Loucy (cell line): ENCODE measurements around the gene EXOC3L2.
"Not testable (repeated sequence)": the region's sequence is repeated elsewhere in the genome, so short reads cannot be mapped to it uniquely, and the experiment has no call there.

ENCODE experiments used
- H2AFZ ChIP-seq: fragments of 200-600 bp; sonication (generic); 2 replicates; pipeline ENCODE4 v1.6.0; 2016; ENCODE audit warnings: antibody characterized with exemption, mild to moderate bottlenecking, low read length, moderate library complexity
- H3F3A ChIP-seq: fragments of 200-600 bp; 2 replicates; pipeline ENCODE4 v1.6.0; 2016; ENCODE audit warnings: antibody characterized with exemption, low read depth, mild to moderate bottlenecking
- H3K27me3 ChIP-seq: fragments of 200-600 bp; sonication (generic); 2 replicates; pipeline ENCODE4 v1.6.1; 2014; ENCODE audit warnings: low read length, mild to moderate bottlenecking; ENCODE audit not compliant: insufficient read depth, poor library complexity, severe bottlenecking
- H3K36me3 ChIP-seq: fragments of 200-600 bp; sonication (generic); 2 replicates; pipeline ENCODE4 v1.6.1; 2016; ENCODE audit warnings: low read length; ENCODE audit not compliant: insufficient read depth
- H3K4me1 ChIP-seq: fragments of 200-600 bp; sonication (generic); 2 replicates; pipeline ENCODE4 v1.5.1; 2014; ENCODE audit warnings: low read length, mild to moderate bottlenecking; ENCODE audit not compliant: insufficient read depth, poor library complexity, severe bottlenecking
- H3K4me2 ChIP-seq: fragments of 200-600 bp; sonication (generic); 2 replicates; pipeline ENCODE4 v1.6.0; 2014; ENCODE audit warnings: antibody characterized with exemption, low read length, low read depth, mild to moderate bottlenecking; ENCODE audit not compliant: poor library complexity, severe bottlenecking
- H3K4me3 ChIP-seq: fragments of 200-600 bp; sonication (generic); 2 replicates; pipeline ENCODE4 v1.5.1; 2014; ENCODE audit warnings: low read length, mild to moderate bottlenecking, mixed read lengths; ENCODE audit not compliant: poor library complexity, severe bottlenecking
- H3K79me2 ChIP-seq: fragments of 200-600 bp; sonication (generic); 2 replicates; pipeline ENCODE4 v1.6.1; 2014; ENCODE audit warnings: low read length; ENCODE audit not compliant: insufficient read depth
- H3K9ac ChIP-seq: fragments of 200-600 bp; sonication (generic); 2 replicates; pipeline ENCODE4 v1.6.0; 2014; ENCODE audit warnings: mild to moderate bottlenecking, low read depth, low read length, moderate library complexity; ENCODE audit not compliant: poor library complexity, severe bottlenecking
- H3K9me2 ChIP-seq: fragments of 200-600 bp; sonication (generic); replicated peaks from 2 replicates; pipeline ENCODE4 v1.6.1; 2016; ENCODE audit warnings: low read depth, low read length, mixed read lengths
- H3K9me3 ChIP-seq: fragments of 200-600 bp; sonication (generic); 2 replicates; pipeline ENCODE4 v1.6.1; 2014; ENCODE audit warnings: mild to moderate bottlenecking, antibody characterized with exemption, low read length, low read depth; ENCODE audit not compliant: insufficient read depth
- H4K20me1 ChIP-seq: fragments of 200-600 bp; sonication (generic); 2 replicates; pipeline ENCODE4 v1.6.0; 2014; ENCODE audit warnings: antibody characterized with exemption, low read length, mild to moderate bottlenecking; ENCODE audit not compliant: insufficient read depth, poor library complexity, severe bottlenecking
- EZH2phosphoT487 ChIP-seq: fragments of 200-600 bp; IDR thresholded peaks from 2 replicates; pipeline ENCODE4 v1.6.1; 2018; ENCODE audit warnings: antibody characterized with exemption, mild to moderate bottlenecking, moderate library complexity, borderline replicate concordance
- TF ChIP-seq, protein P1 (sequence below): fragments of 200-600 bp; sonication (generic); conservative IDR thresholded peaks from 2 replicates; pipeline ENCODE4 v1.5.1; 2014; ENCODE audit warnings: mild to moderate bottlenecking, antibody characterized with exemption, low read length

The EXOC3L2 gene

DNA sequence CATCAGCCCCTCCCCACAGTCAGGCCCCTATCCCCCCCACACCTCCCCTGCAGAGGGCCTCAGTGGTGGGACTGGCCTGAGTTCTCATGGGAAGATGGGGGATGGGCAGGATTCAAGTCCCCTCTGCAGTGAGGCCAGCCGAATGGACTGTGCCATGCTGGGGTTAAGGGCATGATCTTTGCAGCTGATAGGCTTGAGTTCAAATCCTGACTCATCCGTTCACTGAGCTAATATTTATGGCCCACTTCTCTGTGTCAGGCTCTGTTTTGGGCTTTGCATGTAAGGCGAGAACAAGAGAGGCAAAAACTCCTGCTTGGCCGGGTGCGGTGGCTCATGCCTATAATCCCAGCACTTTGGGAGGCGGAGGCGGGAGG lies 26.5 kb upstream of the EXOC3L2 start:
- no peaks in the 10 kb centered on the region for H3F3A ChIP-seq
- no peak overlapping the region for H3K9ac ChIP-seq
- H3K4me1 ChIP-seq = no peaks in the 10 kb centered on the region
- H3K4me2 ChIP-seq = no peak overlapping the region
- no peaks in the 10 kb centered on the region for H3K9me3 ChIP-seq
- H3K36me3 ChIP-seq = peaks cover 43% of the 10 kb centered on the region; the same call in 1 of the 2 replicates
- no peak overlapping the region for H2AFZ ChIP-seq
- H3K4me3 ChIP-seq = no peak overlapping the region
- TF ChIP-seq EZH2phosphoT487 = no peak
- no peaks in the 10 kb centered on the region for H3K27me3 ChIP-seq
- H3K9me2 ChIP-seq = no peaks in the 10 kb centered on the region
- no peaks in the 10 kb centered on the region for H3K79me2 ChIP-seq
- H4K20me1 ChIP-seq = no peaks in the 10 kb centered on the region

DNA sequence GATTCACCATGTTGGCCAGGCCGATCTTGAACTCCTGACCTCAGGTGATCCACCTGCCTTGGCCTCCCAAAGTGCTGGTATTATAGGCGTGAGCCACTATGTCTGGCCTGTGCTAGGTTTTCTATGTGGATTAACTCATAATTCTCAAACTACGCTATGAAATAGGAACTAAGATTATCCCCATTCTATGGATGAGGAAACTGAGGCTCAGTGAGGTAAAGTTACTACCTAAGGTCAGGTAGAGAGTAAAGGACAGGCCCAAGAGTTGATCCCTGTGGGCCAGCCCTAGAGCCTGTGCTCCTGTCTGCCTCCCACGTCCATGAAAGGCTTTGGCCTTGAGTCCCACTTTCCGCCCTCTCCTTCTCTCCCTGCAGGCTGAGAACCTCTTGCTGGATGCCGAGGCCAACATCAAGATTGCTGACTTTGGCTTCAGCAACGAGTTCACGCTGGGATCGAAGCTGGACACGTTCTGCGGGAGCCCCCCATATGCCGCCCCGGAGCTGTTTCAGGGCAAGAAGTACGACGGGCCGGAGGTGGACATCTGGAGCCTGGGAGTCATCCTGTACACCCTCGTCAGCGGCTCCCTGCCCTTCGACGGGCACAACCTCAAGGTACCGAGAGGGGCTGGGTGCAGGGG lies 26.0 kb upstream of the EXOC3L2 start:
- no peaks in the 10 kb centered on the region for H3K4me1 ChIP-seq
- H4K20me1 ChIP-seq = no peaks in the 10 kb centered on the region
- no peak overlapping the region for H3K4me2 ChIP-seq
- H3K4me3 ChIP-seq = no peak overlapping the region
- no peak overlapping the region for H2AFZ ChIP-seq
- TF ChIP-seq EZH2phosphoT487 = no peak
- TF ChIP-seq, protein P1, sequence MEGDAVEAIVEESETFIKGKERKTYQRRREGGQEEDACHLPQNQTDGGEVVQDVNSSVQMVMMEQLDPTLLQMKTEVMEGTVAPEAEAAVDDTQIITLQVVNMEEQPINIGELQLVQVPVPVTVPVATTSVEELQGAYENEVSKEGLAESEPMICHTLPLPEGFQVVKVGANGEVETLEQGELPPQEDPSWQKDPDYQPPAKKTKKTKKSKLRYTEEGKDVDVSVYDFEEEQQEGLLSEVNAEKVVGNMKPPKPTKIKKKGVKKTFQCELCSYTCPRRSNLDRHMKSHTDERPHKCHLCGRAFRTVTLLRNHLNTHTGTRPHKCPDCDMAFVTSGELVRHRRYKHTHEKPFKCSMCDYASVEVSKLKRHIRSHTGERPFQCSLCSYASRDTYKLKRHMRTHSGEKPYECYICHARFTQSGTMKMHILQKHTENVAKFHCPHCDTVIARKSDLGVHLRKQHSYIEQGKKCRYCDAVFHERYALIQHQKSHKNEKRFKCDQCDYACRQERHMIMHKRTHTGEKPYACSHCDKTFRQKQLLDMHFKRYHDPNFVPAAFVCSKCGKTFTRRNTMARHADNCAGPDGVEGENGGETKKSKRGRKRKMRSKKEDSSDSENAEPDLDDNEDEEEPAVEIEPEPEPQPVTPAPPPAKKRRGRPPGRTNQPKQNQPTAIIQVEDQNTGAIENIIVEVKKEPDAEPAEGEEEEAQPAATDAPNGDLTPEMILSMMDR = no peak
- H3K9ac ChIP-seq = no peak overlapping the region
- no peaks in the 10 kb centered on the region for H3K9me3 ChIP-seq
- no peaks in the 10 kb centered on the region for H3F3A ChIP-seq
- no peaks in the 10 kb centered on the region for H3K79me2 ChIP-seq
- H3K36me3 ChIP-seq = peaks cover 44% of the 10 kb centered on the region; the same call in 1 of the 2 replicates
- no peaks in the 10 kb centered on the region for H3K27me3 ChIP-seq
- no peaks in the 10 kb centered on the region for H3K9me2 ChIP-seq

DNA sequence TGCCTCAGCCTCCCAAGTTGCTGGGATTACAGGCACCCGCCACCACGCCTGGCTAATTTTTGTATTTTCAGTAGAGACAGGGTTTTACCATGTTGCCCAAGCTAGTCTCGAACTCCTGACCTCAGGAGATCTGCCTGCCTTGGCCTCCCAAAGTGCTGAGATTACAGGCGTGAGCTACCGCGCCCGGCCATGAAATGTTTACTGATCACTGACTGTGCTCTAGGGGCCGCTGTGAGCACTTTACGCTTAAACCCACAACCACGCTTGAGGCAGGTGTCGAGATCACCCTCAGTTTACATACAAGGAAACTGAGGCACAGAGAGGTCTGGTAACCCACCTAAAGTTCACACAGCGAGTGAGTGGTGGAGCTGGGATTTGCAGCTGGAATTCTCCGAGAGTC lies 24.7 kb upstream of the EXOC3L2 start:
- peaks cover 39% of the 10 kb centered on the region; the same call in 1 of the 2 replicates for H3K36me3 ChIP-seq
- H3K4me3 ChIP-seq, H4K20me1 ChIP-seq, H3K9me2 ChIP-seq, H3K9me3 ChIP-seq, H3F3A ChIP-seq, H3K9ac ChIP-seq, H3K79me2 ChIP-seq, H2AFZ ChIP-seq, H3K4me2 ChIP-seq, H3K4me1 ChIP-seq, H3K27me3 ChIP-seq: not testable (repeated sequence)

DNA sequence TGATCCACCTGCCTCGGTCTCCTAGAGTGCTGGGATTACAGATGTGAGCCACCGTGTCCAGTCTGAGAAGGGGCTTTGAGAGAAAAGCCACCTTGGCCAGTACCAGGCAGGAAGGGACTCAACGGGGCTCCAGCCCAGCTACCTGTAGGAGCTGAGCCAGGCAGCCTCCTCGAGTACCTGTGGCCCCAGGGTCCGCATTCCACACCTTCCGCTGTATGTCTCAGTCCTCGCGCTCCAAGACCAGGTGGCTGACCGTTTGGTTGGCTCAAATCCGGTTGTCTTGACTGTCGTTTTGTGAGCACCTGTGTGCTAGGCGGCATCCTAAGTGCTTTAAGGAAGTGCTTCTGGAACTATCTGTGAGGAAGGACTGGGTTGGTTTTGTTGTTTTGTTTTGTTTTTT lies 22.1 kb upstream of the EXOC3L2 start:
- H3K4me1 ChIP-seq = no peaks in the 10 kb centered on the region
- no peak overlapping the region for H3K4me2 ChIP-seq
- H3K9me3 ChIP-seq = no peaks in the 10 kb centered on the region
- no peak for TF ChIP-seq EZH2phosphoT487
- TF ChIP-seq, protein P1 = no peak
- H4K20me1 ChIP-seq = no peaks in the 10 kb centered on the region
- peaks cover 28% of the 10 kb centered on the region; the same call in 1 of the 2 replicates for H3K36me3 ChIP-seq
- no peaks in the 10 kb centered on the region for H3F3A ChIP-seq
- no peak overlapping the region for H3K9ac ChIP-seq
- no peaks in the 10 kb centered on the region for H3K27me3 ChIP-seq
- H3K79me2 ChIP-seq = no peaks in the 10 kb centered on the region
- no peak overlapping the region for H3K4me3 ChIP-seq
- no peak overlapping the region for H2AFZ ChIP-seq
- H3K9me2 ChIP-seq = no peaks in the 10 kb centered on the region
